ENCODE measurements around the gene B3GNT4.

Gene B3GNT4

DNA sequence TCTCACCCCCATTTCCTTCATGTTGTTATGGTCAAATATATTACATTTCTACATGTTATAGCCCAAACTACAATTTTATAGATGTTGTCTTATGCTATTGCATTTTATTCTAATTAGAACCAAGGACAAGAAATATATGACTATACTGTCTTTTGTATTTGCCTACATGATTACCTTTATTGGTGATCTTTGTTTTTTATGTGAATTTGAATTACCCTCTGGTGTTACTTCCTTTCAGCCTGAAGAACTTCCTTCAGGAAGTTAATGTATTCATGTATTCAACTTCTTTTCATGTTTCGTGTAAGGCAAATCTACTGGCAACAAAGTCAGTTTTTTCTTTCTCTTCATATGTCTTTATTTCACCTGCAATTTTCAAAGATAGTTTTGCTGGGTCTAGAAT lies 8.7 kb upstream of the B3GNT4 start:
- TF ChIP-seq RAD21 (IDR thresholded peaks at IDR 0.05; ENCODE audit: low read depth): no peak
- TF ChIP-seq CEBPB (IDR thresholded peaks at IDR 0.05): no peak
- TF ChIP-seq, protein P1, sequence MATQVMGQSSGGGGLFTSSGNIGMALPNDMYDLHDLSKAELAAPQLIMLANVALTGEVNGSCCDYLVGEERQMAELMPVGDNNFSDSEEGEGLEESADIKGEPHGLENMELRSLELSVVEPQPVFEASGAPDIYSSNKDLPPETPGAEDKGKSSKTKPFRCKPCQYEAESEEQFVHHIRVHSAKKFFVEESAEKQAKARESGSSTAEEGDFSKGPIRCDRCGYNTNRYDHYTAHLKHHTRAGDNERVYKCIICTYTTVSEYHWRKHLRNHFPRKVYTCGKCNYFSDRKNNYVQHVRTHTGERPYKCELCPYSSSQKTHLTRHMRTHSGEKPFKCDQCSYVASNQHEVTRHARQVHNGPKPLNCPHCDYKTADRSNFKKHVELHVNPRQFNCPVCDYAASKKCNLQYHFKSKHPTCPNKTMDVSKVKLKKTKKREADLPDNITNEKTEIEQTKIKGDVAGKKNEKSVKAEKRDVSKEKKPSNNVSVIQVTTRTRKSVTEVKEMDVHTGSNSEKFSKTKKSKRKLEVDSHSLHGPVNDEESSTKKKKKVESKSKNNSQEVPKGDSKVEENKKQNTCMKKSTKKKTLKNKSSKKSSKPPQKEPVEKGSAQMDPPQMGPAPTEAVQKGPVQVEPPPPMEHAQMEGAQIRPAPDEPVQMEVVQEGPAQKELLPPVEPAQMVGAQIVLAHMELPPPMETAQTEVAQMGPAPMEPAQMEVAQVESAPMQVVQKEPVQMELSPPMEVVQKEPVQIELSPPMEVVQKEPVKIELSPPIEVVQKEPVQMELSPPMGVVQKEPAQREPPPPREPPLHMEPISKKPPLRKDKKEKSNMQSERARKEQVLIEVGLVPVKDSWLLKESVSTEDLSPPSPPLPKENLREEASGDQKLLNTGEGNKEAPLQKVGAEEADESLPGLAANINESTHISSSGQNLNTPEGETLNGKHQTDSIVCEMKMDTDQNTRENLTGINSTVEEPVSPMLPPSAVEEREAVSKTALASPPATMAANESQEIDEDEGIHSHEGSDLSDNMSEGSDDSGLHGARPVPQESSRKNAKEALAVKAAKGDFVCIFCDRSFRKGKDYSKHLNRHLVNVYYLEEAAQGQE (IDR thresholded peaks at IDR 0.05; ENCODE audit: low read depth): no peak
- no peak for TF ChIP-seq TEAD4 (IDR thresholded peaks at IDR 0.05)
- TF ChIP-seq FOXM1 (IDR thresholded peaks at IDR 0.05; ENCODE audit: borderline replicate concordance, low read depth): no peak
- TF ChIP-seq CREB1 (IDR thresholded peaks at IDR 0.05; ENCODE audit: low read depth): no peak
- TF ChIP-seq NFIC (IDR thresholded peaks at IDR 0.05): no peak
- TF ChIP-seq, protein P2, sequence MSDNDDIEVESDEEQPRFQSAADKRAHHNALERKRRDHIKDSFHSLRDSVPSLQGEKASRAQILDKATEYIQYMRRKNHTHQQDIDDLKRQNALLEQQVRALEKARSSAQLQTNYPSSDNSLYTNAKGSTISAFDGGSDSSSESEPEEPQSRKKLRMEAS (IDR thresholded peaks at IDR 0.05): no peak
- TF ChIP-seq YY1 (IDR thresholded peaks at IDR 0.05; ENCODE audit: low read depth): no peak
- TF ChIP-seq TCF12 (IDR thresholded peaks at IDR 0.05; ENCODE audit: low read depth): no peak
- TF ChIP-seq, protein P3, sequence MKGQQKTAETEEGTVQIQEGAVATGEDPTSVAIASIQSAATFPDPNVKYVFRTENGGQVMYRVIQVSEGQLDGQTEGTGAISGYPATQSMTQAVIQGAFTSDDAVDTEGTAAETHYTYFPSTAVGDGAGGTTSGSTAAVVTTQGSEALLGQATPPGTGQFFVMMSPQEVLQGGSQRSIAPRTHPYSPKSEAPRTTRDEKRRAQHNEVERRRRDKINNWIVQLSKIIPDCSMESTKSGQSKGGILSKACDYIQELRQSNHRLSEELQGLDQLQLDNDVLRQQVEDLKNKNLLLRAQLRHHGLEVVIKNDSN (IDR thresholded peaks at IDR 0.05): no peak
- no peak for TF ChIP-seq ZBTB7A (IDR thresholded peaks at IDR 0.05; ENCODE audit: low read depth)

DNA sequence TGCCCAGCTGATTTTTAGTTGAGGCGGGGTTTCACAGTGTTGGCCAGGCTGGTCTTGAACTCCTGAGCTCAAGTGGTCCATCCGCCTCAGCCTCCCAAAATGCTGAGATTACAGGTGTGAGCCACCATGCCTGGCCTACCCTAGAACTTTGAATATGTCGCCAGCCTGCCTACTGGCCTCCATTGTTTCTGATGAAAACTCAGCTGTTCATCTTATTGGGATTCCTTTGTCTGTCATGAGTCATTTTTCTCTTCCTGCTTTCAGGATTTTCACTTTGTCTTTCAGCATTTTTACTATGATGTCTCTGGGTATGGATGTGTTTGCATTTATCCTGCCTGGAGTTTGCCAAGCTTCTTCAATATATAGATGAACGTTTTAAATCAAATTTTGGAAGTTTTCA lies 8.1 kb upstream of the B3GNT4 start:
- TF ChIP-seq, protein P3 (IDR thresholded peaks at IDR 0.05): no peak
- TF ChIP-seq NFIC (IDR thresholded peaks at IDR 0.05) (no peak), EGR1 (IDR thresholded peaks at IDR 0.05) (no peak), ZBTB7A (IDR thresholded peaks at IDR 0.05; ENCODE audit: low read depth) (no peak), RAD21 (IDR thresholded peaks at IDR 0.05; ENCODE audit: low read depth) (no peak), EP300 (IDR thresholded peaks at IDR 0.05; ENCODE audit: borderline replicate concordance) (no peak)
- TF ChIP-seq, protein P1 (IDR thresholded peaks at IDR 0.05; ENCODE audit: low read depth): no peak

DNA sequence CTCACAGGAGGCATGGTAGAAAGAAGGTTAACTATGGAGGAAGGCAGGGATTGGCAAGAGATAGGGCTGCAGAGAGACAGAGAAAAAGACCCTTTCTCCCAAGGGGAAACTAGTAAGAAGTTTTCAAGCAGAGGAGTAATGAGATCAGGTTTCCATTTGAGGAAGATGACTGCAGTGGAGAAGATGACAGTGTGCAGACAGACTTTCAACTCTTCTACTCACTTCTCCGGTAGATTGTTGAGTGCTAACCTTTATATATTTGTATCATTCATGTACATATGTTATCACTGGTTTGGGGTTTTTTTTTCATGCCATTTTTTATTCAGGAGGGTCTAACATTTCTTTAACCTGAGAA lies 5.9 kb upstream of the B3GNT4 start:
- TF ChIP-seq ZBTB7A (IDR thresholded peaks at IDR 0.05; ENCODE audit: low read depth) (no peak), CREB1 (IDR thresholded peaks at IDR 0.05; ENCODE audit: low read depth) (no peak), YY1 (IDR thresholded peaks at IDR 0.05; ENCODE audit: low read depth) (no peak), CEBPB (IDR thresholded peaks at IDR 0.05) (no peak), EP300 (IDR thresholded peaks at IDR 0.05; ENCODE audit: borderline replicate concordance) (no peak), FOXM1 (IDR thresholded peaks at IDR 0.05; ENCODE audit: borderline replicate concordance, low read depth) (no peak), RAD21 (IDR thresholded peaks at IDR 0.05; ENCODE audit: low read depth) (no peak), EGR1 (IDR thresholded peaks at IDR 0.05) (no peak), NFIC (IDR thresholded peaks at IDR 0.05) (no peak), TAF1 (IDR thresholded peaks at IDR 0.05; ENCODE audit: low read depth) (no peak), TCF12 (IDR thresholded peaks at IDR 0.05; ENCODE audit: low read depth) (no peak), TEAD4 (IDR thresholded peaks at IDR 0.05) (no peak)
- TF ChIP-seq, protein P1 (IDR thresholded peaks at IDR 0.05; ENCODE audit: low read depth): no peak
- TF ChIP-seq, protein P2 (IDR thresholded peaks at IDR 0.05): no peak
- TF ChIP-seq, protein P3 (IDR thresholded peaks at IDR 0.05): no peak

DNA sequence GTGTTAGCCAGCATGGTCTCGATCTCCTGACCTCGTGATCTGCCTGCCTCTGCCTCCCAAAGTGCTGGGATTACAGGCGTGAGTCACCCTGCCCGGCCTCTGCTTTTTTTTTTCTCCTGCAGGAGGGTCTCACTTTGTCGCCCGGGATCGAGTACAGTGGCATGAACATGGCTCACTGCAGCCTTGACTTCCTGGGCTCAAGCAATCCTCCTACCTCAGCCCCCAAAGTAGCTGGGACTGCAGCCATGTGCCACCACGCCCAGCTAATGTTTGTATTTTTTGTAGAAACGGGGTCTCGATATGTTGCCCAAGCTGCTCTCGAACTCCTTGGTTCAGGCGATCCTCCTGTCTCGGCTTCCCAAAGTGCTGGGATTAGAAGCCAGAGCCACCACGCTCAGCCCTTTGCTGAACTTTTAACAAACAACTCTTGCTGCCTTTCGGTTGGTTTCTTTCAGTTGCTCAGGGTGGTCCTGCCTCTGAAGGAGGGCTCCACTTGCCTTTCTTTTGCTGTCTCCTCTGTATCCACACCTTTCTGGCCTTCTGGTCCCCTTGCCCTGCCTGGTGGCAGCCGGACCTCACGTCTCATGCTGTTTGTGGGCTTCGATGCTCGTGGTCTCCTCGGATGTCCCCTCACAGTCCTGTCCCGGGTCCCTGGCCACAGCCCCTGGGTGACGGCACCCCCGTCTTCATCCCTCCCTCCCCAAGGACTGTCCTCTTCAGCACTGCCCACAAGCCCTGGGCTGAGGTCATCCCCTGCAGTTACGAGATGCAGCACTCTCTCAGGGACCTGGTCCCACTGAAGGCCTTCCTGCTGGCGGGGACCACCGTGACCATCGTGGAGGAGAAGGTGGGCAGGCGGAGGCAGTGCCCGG lies 3.8 kb upstream of the B3GNT4 start:
- no peak for TF ChIP-seq NFIC (IDR thresholded peaks at IDR 0.05)
- TF ChIP-seq RAD21 (IDR thresholded peaks at IDR 0.05; ENCODE audit: low read depth): no peak
